Stimulated activated CD4-positive, alpha-beta T cell treated with anti-CD3 and anti-CD28 coated beads, Interleukin-2, amount 100 ng/mL, for 4 hours (primary cell): ENCODE data around the gene PCDHGA12.
"Not testable (repeated sequence)": the region's sequence is repeated elsewhere in the genome, so short reads cannot be mapped to it uniquely, and the experiment has no call there.

ENCODE experiments used
- DNase-seq: peaks from one replicate; pipeline ENCODE4 v3.0.0-alpha.2; 2020; ENCODE audit warnings: low read depth

Gene PCDHGA12

DNA sequence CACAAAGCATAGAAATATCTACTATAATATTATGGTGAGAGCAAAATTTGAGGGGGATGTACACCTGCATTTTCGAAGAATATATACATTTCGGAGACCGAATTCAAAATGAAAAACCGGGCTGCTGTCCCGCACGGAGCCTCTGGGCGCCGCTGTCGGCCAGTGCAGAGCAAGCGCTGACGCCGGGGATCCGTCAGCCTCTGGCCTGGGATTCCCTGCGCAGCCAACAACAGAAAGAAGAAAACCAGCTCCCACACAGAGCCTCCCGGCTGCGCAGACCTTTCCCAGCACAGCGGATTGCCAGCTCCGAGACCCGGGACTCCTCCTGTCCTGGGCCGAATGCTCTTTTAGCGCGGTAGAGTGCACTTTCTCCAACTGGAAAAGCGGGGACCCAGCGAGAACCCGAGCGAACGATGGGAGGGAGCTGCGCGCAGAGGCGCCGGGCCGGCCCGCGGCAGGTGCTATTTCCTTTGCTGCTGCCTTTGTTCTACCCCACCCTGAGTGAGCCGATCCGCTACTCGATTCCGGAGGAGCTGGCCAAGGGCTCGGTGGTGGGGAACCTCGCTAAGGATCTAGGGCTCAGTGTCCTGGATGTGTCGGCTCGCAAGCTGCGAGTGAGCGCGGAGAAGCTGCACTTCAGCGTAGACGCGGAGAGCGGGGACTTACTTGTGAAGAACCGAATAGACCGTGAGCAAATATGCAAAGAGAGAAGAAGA lies 22.4 kb upstream of the PCDHGA12 start, which contains the start of gene PCDHGB6:
Gene PCDHGB6 (plus strand): TSS at position 232 of the 716 bp plus-strand sequence. CDS start 182 bp downstream, at position 414.
- DNase-seq: not testable (repeated sequence)

DNA sequence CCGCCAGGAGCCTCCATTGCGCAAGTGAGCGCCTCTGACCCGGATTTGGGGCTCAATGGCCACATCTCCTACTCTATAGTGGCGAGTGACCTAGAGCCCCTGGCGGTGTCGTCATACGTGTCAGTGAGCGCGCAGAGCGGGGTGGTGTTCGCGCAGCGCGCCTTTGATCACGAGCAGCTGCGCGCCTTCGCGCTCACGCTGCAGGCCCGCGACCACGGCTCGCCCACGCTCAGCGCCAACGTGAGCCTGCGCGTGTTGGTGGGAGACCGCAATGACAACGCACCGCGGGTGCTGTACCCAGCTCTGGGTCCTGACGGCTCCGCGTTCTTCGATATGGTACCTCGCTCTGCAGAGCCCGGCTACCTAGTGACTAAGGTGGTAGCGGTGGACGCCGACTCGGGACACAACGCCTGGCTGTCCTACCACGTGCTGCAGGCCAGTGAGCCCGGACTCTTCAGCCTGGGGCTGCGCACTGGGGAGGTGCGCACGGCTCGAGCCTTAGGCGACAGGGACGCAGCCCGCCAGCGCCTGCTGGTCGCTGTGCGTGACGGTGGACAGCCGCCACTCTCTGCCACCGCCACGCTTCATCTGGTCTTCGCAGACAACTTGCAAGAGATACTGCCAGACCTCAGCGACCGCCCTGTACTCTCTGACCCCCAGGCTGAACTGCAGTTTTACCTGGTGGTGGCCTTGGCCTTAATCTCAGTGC lies 20.6 kb upstream of the PCDHGA12 start:
- DNase-seq: no peak

- DNase-seq: no peak
These were observed 18.7 kb upstream of the PCDHGA12 start for GRCh38 chr5:141411575-141411974.

DNA sequence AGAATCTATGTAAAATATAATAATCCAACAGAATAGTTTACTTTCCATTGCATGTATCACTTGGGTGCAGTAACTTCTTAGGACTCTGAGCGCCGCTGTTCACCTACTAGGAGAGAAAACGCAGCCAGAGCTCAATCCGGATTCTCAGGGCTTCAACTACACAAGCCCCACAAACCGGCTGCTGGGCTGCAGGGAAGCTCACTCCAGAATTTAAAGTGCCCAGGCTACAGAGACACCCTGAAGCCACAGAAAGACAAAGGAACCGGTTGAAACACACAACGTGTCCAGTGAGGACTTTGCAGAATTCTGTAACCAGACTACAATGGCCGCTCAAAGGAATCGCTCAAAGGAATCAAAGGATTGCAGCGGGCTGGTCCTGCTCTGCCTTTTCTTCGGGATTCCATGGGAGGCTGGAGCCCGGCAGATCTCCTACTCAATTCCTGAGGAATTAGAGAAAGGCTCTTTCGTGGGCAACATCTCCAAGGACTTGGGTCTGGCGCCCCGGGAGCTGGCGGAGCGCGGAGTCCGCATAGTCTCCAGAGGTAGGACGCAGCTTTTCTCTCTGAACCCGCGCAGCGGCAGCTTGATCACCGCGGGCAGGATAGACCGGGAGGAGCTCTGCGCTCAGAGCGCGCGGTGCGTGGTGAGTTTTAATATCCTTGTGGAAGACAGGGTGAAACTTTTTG lies 17.3 kb upstream of the PCDHGA12 start, which contains the start of gene PCDHGA10:
Gene PCDHGA10 (plus strand): TSS at position 134 of the 686 bp plus-strand sequence. CDS start 189 bp downstream, at position 323.
- no peak for DNase-seq

DNA sequence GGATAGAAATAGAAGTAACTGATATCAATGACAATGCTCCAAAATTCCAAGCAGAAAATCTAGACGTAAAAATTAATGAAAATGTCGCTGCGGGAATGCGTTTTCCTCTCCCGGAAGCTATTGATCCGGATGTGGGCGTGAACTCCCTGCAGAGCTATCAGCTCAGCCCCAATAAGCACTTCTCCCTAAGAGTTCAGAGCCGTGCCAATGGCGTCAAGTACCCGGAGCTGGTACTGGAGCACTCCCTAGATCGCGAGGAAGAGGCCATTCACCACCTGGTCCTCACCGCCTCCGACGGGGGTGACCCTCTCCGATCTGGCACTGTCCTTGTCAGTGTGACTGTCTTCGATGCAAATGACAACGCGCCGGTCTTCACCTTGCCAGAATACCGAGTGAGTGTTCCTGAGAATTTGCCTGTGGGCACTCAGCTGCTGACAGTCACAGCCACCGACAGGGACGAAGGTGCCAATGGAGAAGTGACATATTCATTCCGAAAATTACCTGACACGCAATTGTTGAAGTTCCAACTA lies 16.7 kb upstream of the PCDHGA12 start:
- DNase-seq: no peak

- not testable (repeated sequence) for DNase-seq
These were observed 15.6 kb upstream of the PCDHGA12 start for GRCh38 chr5:141414548-141415274.

- DNase-seq: not testable (repeated sequence)
These were observed 15.1 kb upstream of the PCDHGA12 start for GRCh38 chr5:141415275-141415618.

- DNase-seq: not testable (repeated sequence)
These were observed 12.7 kb upstream of the PCDHGA12 start, which contains the start of gene PCDHGB7 for GRCh38 chr5:141417494-141418172. TSS of gene PCDHGB7 (plus strand) at chr5:141417677. CDS start at chr5:141417860, 183 bp downstream.

GRCh38 chr5:141419074-141419880 lies 11.0 kb upstream of the PCDHGA12 start:
- DNase-seq: no peak

- no peak for DNase-seq
These were observed 9.3 kb upstream of the PCDHGA12 start, which contains the start of gene PCDHGA11 for GRCh38 chr5:141420855-141421488. TSS of gene PCDHGA11 (plus strand) at chr5:141421051. CDS start at chr5:141421228, 177 bp downstream.

- no peak for DNase-seq
These were observed 8.8 kb upstream of the PCDHGA12 start for GRCh38 chr5:141421489-141421855.

DNA sequence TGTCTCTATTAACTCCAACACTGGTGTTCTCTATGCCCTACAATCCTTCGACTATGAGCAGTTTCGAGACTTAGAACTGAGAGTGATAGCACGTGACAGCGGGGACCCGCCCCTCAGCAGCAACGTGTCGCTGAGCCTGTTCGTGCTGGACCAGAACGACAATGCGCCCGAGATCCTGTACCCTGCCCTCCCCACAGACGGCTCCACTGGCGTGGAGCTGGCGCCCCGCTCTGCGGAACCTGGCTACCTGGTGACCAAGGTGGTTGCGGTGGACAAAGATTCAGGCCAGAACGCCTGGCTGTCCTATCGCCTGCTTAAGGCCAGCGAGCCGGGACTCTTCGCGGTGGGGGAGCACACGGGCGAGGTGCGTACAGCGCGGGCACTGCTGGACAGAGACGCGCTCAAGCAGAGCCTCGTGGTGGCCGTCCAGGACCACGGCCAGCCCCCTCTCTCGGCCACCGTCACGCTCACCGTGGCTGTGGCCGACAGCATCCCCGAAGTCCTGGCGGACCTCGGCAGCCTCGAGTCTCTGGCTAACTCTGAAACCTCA lies 7.5 kb upstream of the PCDHGA12 start:
- no peak for DNase-seq

DNA sequence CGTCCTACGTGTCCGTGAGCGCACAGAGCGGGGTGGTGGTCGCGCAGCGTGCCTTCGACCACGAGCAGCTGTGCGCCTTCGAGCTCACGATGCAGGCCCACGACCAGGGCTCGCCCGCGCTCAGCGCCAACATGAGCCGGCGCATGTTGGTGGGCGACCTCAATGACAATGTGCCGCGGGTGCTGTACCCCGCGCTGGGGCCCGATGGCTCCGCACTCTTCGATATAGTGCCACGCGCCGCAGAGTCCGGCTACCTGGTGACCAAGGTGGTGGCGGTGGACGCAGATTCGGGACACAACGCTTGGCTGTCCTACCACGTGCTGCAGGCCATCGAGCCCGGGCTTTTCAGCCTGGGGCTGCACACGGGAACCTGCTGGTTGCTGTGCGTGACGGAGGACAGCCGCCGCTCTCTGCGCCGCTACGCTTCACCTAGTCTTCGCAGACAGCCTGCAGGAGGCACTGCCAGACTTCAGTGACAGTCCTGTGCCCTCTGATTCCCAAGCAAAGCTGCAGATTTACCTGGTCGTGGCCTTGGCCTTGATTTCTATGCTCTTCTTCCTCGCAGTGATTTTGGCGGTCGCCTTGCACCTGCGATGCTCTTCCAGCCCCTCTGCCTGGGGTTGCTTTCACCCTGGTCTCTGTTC lies 2.4 kb upstream of the PCDHGA12 start:
- no peak for DNase-seq

DNA sequence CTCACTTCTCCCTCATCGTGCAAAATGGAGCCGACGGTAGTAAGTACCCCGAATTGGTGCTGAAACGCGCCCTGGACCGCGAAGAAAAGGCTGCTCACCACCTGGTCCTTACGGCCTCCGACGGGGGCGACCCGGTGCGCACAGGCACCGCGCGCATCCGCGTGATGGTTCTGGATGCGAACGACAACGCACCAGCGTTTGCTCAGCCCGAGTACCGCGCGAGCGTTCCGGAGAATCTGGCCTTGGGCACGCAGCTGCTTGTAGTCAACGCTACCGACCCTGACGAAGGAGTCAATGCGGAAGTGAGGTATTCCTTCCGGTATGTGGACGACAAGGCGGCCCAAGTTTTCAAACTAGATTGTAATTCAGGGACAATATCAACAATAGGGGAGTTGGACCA lies 979 bp downstream of the PCDHGA12 start:
- no peak for DNase-seq

DNA sequence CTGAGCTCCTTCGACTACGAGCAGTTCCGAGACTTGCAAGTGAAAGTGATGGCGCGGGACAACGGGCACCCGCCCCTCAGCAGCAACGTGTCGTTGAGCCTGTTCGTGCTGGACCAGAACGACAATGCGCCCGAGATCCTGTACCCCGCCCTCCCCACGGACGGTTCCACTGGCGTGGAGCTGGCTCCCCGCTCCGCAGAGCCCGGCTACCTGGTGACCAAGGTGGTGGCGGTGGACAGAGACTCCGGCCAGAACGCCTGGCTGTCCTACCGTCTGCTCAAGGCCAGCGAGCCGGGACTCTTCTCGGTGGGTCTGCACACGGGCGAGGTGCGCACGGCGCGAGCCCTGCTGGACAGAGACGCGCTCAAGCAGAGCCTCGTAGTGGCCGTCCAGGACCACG lies 2.0 kb downstream of the PCDHGA12 start:
- not testable (repeated sequence) for DNase-seq

DNA sequence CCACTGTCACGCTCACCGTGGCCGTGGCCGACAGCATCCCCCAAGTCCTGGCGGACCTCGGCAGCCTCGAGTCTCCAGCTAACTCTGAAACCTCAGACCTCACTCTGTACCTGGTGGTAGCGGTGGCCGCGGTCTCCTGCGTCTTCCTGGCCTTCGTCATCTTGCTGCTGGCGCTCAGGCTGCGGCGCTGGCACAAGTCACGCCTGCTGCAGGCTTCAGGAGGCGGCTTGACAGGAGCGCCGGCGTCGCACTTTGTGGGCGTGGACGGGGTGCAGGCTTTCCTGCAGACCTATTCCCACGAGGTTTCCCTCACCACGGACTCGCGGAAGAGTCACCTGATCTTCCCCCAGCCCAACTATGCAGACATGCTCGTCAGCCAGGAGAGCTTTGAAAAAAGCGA lies 2.4 kb downstream of the PCDHGA12 start:
- DNase-seq: not testable (repeated sequence)

DNA sequence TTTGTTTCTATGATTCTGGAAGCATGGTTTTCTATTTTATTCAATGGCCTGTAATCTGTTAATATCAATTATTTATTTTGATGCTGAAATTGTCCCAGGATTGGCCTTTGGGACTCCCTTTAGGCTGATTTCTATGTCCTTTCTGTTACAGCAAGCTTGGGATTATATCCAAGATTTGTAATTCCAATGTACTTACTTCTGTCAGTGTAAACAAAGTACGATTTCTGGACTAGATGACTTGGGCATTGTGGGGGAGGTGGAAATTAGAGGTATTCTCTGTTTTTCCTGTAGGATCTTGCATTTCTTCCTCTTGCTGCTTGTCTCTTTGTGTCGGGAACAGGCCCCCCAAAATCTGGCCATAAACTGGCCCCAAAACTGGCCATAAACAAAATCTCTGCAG lies 3.7 kb downstream of the PCDHGA12 start:
- no peak for DNase-seq

GRCh38 chr5:141437221-141437620 lies 6.9 kb downstream of the PCDHGA12 start:
- no peak for DNase-seq
